ENCODE data around the gene TMEM79.

- TF ChIP-seq EP300 (IDR thresholded peaks at IDR 0.05) (no peak), CTCF (IDR thresholded peaks at IDR 0.05) (no peak), POLR2A (IDR thresholded peaks at IDR 0.05) (no peak)
Measured at GRCh38 chr1:156270314-156270713, 13.8 kb upstream of the TMEM79 start.
